GM19438 (cell line): Measurements from ENCODE around the gene ADAMTSL2.

Experiments
- ATAC-seq: cut with Tn5 transposase; IDR thresholded peaks from one replicate; pipeline ENCODE4 v1.9.1; 2021; ENCODE audit warnings: low read depth; ENCODE audit not compliant: unreplicated experiment

Gene ADAMTSL2

GRCh38 chr9:133571391-133571890, 36.9 kb downstream of the ADAMTSL2 start:
- ATAC-seq, result no peak

GRCh38 chr9:133571896-133572595, 37.5 kb downstream of the ADAMTSL2 start:
- ATAC-seq, result no peak

GRCh38 chr9:133572821-133573361, 38.4 kb downstream of the ADAMTSL2 start:
- no peak for ATAC-seq

- ATAC-seq, result no peak
Measured at GRCh38 chr9:133573791-133574515, 39.4 kb downstream of the ADAMTSL2 start.

- ATAC-seq, result no peak
Measured at GRCh38 chr9:133574771-133575170, 40.3 kb downstream of the ADAMTSL2 start.

- no peak for ATAC-seq
Measured at GRCh38 chr9:133575186-133576030, 40.9 kb downstream of the ADAMTSL2 start.

GRCh38 chr9:133576031-133576874, 41.7 kb downstream of the ADAMTSL2 start:
- no peak for ATAC-seq

- no peak for ATAC-seq
Measured at GRCh38 chr9:133576875-133577736, 42.6 kb downstream of the ADAMTSL2 start.

- ATAC-seq, result no peak
Measured at GRCh38 chr9:133577737-133578112, 43.2 kb downstream of the ADAMTSL2 start.

GRCh38 chr9:133578524-133579441, 44.3 kb downstream of the ADAMTSL2 start:
- ATAC-seq, result no peak

GRCh38 chr9:133579601-133580418, 45.3 kb downstream of the ADAMTSL2 start:
- ATAC-seq, result no peak

- no peak for ATAC-seq
Measured at GRCh38 chr9:133580419-133580738, 45.9 kb downstream of the ADAMTSL2 start.

GRCh38 chr9:133581011-133581410, 46.5 kb downstream of the ADAMTSL2 start:
- no peak for ATAC-seq

GRCh38 chr9:133581513-133582343, 47.2 kb downstream of the ADAMTSL2 start:
- no peak for ATAC-seq

GRCh38 chr9:133582501-133583045, 48.1 kb downstream of the ADAMTSL2 start:
- no peak for ATAC-seq

- no peak for ATAC-seq
Measured at GRCh38 chr9:133583111-133583510, 48.6 kb downstream of the ADAMTSL2 start.
